HG03095 (cell line): Measurements from ENCODE around the gene IWS1.
"Not testable (repeated sequence)": the region's sequence is repeated elsewhere in the genome, so short reads cannot be mapped to it uniquely, and the experiment has no call there.

Experiments
- ATAC-seq: cut with Tn5 transposase; IDR thresholded peaks from one replicate; pipeline ENCODE4 v1.9.1; 2021; ENCODE audit warnings: moderate library complexity; ENCODE audit not compliant: unreplicated experiment

The IWS1 gene

DNA sequence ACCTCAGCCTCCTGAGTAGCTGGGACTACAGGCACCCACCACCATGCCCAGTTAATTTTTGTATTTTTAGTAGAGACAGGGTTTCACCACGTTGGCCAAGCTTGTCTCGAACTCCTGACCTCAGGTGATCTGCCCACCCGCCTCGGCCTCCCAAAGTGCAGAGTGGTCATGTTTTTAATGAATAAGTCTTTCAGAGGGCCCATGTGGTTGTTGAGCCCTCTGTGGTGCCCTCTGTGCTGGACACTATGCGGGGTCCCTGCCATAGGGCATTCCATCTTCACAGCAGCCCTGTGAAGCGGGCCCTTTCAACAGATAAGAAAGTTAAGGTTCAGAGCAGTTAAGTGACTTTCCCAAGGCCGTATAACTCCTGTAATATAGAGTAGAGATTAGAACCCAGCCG lies 35.1 kb upstream of the IWS1 start:
- no peak for ATAC-seq

DNA sequence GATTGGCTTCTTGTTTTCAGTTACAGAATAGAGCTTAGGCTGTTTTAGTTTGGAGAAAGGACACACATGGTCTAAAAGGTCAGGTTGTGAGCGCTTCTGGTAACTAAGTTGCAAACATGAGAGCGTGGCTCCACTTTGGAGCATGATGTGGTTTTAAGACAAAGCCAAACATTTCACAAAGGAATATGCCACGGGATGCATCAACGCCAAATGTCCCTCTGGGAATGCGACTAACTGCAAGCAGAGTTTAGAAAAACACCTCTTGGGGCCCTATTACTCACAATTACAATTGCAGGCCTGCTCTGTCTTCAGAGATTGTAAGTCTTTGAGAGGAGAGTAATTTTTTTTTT lies 34.6 kb upstream of the IWS1 start:
- no peak for ATAC-seq

DNA sequence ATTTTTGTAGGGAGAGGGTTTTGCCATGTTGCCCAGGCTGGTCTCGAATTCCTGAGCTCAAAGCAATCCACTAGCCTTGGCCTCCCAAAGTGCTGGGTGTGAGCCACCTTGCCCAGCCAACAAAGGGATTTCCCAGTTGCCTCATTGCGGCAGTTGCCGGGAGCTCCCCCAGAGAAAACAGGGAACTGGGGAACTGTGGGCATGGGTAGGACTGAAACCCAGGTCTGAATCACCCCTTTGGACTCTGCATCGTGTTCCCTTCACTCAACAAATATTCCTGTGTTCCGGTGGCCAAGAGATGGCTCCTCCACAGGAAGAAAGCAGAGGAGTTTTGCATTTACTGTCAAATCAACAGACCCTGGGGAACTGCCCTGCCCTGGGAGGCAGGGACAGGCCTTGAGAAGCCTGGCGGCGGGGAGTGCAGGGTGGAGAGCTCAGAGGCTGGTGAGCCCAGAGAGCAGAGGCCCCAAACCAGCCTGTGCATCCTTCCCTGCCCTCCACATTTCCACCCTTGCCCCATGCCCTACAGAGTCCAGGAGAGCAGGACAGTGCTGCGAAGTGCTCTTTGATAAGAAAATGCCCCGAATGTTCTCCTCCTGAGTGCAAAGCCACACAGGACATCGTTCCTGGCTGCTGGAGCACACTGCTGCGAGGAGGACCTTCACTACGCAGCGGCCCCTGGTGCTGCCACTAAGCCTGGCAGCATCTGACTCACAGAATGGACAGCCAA lies 34.1 kb upstream of the IWS1 start:
- no peak for ATAC-seq

GRCh38 chr2:127559454-127559853 lies 33.2 kb upstream of the IWS1 start:
- ATAC-seq: no peak

- ATAC-seq: no peak
Observed at GRCh38 chr2:127558911-127559310, 32.6 kb upstream of the IWS1 start.

DNA sequence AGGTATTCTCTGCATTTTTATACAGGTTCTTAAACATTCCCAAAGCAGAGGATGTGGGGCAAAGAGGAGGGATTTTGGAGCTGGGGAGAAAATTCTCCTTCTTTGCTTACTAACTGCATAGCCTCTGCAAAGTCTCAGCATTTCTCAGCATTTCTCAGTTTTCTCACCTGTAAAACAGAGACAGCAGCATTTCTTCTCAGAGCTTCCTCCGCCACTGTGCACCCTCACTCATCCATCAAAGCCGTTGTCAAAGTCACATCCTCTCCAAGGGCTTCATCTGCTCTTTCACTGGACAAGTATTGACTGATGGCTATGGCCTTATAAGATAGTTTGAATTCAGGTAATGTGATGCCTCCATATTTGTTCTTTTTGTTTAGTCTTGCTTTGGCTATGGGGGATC lies 26.6 kb upstream of the IWS1 start:
- ATAC-seq: no peak

DNA sequence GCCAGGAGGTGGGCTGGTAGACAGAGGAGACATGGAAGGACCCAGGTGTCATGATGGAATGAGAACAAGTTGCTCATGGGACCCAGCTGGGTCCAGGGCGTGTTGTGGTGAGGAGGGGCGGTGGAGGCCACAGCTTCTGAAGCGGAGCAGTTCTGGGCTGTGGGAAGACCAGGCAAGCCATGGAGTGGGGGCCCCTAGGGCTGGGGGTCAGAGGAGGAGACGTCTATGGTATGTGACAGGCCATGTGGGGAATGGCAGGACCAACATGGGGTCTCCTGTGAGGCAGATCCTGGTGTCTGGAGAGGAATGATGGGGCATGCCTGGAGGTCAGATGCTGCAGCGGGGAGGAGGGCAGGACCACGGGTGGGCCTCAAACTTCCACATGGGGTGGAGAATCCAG lies 26.0 kb upstream of the IWS1 start:
- no peak for ATAC-seq

DNA sequence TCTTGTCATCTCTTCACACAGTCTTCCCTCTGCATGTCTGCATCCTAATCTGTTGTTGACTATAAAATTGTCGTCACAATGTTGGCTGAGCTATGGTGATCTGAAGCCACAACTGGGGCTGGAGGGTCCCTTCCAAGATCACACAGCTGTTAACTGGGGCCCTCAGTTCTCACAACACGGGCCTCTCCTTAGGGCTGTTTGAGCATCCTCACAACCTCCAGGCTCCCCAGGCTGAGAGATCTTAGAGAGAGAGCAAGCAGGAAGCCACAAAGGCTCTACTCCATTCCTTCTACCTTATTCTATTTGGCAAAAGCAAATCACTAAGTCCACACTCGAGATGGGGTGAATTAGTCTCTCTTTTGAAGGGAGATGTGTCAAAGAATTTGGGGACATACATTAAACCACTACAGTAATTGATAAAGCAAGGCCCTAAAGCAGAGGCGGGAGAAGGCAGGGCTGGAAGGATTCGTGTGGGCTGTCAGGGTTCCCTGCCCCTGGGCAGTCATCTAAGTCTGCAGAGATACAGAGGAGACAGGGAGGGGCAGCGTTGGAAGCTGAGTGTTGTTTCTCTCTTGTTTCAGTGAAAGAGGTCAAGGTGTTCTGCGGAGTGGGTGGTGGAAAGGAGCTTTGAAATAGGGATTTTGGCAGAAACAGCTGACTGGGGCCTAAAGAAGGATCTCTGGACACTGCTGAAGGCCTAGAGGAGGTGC lies 25.1 kb upstream of the IWS1 start:
- no peak for ATAC-seq

DNA sequence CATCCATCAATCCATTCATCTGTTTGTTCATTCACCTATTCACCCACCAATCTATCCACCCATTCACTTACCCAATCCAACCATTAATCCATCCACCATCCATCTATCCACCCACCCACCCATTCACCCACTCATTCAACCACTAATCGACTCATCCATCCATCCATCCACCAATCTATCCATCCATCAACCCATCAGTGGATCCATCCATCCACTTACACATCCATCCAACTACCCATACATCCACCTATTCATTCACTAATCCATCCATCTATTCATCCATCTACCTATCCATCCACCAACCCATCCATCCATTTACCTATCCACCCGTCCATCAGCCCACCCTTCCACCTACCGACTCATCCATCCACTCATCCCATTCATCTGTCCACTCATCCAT lies 20.5 kb upstream of the IWS1 start:
- no peak for ATAC-seq

- no peak for ATAC-seq
Observed at GRCh38 chr2:127545796-127546195, 19.5 kb upstream of the IWS1 start.

GRCh38 chr2:127545189-127545588 lies 18.9 kb upstream of the IWS1 start:
- no peak for ATAC-seq

DNA sequence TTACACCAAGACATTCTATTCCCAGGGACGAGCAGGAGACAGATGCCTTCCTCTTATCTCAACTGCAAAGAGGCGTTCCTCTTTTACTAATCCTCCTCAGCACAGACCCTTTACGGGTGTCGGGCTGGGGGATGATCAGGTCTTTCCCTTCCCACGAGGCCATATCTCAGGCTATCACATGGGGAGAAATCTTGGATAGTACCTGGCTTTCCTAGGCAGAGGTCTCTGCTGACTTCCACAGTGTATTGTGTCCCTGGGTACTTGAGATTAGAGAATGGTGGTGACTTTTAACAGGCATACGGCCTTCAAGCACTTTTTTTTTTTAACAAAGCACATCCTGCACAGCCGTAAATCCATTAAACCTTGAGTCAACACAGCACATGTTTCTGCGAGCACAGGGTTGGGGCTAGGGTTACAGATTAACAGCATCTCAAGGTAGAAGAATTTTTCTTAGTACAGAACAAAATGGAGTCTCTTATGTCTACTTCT lies 16.8 kb upstream of the IWS1 start:
- not testable (repeated sequence) for ATAC-seq

GRCh38 chr2:127542231-127542630 lies 15.9 kb upstream of the IWS1 start:
- no peak for ATAC-seq

- no peak for ATAC-seq
Observed at GRCh38 chr2:127541809-127542208, 15.5 kb upstream of the IWS1 start.

- ATAC-seq: no peak
Observed at GRCh38 chr2:127537644-127538043, 11.4 kb upstream of the IWS1 start.

DNA sequence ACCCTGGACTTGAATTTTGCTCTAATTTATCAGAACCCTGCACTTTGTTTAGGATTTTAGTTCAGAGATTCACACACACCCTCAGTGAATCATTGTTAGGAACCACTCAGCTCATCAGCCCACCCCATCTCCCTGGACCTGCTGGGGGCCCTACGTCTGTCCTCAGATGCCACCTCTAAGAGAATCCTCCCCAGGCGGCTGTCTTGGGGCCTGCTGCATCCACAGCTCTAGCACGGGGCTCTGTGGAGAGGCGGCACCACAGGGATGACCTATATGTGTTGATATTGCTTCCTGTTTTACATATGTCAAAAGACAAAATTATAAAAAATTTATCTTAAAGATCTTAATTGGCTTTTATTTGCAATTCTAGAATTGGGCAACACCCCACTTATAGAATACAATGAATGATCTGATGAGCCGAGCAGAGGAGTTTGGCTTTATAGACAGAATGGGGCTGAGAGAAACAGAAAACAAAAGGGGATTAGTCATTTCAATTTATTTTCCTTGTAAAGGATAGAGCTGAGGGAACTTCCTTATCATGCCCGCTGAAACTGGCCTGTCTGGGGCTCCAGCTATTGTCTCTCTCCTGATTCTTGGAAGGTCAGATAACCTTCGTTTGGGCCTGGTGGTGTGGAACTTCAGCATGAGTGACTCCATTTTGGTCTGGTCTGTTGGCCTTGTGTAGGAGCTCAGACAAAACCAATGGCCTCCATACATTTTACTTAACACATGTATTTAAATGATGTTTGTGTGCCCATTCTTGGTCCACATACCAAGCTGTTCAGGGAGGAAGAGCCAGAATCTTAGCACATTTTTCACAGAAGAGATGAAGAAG lies 10.6 kb upstream of the IWS1 start:
- no peak for ATAC-seq

GRCh38 chr2:127535918-127536317 lies 9.6 kb upstream of the IWS1 start:
- no peak for ATAC-seq

- ATAC-seq: no peak
Observed at GRCh38 chr2:127535422-127535901, 9.2 kb upstream of the IWS1 start, which contains the start of gene MYO7B. TSS of gene MYO7B (plus strand) at chr2:127535683. CDS start at chr2:127559723, 24,040 bp downstream.

GRCh38 chr2:127532296-127532695 lies 6.0 kb upstream of the IWS1 start:
- no peak for ATAC-seq

DNA sequence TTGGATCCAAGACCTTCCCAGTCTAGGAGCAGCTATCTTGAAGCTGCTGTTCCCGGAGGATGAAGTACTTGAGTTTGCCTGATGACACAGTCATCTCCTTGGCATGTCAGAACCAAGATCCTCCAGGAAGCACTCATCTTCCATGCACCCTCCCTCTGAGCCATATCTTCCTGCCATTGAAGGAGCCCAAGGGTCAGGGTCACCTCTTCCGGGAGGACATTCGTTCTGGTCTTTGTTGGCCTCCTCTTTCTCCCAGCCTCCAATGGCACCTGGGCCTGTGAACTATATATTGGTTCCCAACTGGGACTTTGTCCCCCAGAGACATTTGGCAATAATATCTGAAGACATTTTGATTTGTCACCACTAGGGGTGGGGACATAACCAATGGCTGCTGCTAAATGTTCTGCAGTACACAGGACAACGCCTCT lies 4.9 kb upstream of the IWS1 start:
- ATAC-seq: no peak
